Measurements from ENCODE around the gene AGER.

The AGER gene

GRCh38 chr6:32168807-32169591, 15.1 kb downstream of the AGER start:
- DNase-seq (ENCODE audit: low spot score), result no peak

DNA sequence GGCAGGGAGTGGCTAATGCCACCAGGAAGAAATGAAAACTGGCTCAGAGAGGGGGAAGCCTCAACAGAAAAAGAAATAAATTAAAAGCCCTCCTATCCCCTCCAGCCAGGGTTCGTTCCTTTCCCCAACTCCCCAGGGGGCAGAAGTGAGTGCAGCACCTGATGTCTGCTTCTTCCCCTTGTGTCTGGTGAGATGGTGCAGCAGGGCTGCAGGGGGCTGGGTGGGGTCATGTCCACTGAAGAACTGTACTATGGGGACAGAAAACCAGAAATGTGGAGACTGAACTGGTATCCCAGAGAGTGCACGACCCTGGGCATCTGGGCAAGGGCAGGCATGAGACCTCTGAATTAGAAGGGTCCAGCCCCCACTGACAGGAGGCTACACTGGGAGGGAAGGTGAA, 15.7 kb downstream of the AGER start:
- no peak for DNase-seq (ENCODE audit: low spot score)

- DNase-seq (ENCODE audit: low spot score), result no peak
Measured at GRCh38 chr6:32167761-32168262, 16.2 kb downstream of the AGER start.

GRCh38 chr6:32167154-32167760, 16.8 kb downstream of the AGER start:
- no peak for DNase-seq (ENCODE audit: low spot score)

DNA sequence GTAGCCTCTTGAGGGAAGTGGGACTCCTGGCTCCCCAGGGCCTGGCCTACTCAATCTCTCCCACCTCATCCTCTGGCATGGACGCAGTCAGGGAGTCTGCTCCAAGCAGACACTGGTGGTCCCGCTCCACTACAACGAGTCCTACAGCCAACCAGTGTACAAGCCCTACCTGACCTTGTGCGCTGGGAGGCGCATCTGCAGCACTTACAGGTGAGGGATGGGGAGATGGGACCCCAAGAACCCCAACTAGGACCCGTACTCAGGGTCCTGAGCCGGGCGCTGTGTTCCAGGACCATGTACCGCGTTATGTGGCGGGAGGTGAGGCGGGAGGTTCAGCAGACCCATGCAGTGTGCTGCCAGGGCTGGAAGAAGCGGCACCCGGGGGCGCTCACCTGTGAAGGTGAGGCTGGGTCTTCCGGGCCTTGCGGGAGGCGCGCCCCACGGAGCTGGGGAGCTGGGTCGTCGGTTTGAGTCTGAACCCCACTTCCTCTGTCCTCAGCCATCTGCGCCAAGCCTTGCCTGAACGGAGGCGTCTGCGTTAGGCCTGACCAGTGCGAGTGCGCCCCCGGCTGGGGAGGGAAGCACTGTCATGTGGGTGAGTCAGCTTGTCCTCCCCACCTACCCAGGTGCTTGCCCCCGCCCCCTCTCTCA, 17.5 kb downstream of the AGER start:
- DNase-seq (ENCODE audit: low spot score), result no peak

DNA sequence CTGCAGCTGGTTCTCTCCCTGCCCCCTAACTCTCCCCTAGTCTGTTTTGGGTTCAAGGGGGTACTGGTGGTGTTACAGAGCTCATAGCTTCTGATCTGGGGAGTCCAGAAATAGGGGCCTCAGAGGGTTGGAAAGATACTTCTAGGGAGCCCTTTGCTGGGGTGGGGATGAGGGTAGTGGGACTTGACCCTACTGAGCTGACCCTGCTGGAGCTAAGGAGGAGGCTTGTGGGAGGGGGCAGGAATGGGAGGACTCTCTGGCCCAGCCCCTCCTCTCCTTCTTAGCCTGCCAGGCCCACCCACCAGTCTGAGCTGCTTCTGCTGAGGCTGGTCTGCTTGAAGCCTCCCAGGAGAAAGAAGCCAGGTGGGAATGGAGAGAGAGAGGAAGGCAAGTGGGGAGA, 19.8 kb downstream of the AGER start, which contains the start of gene EGFL8:
Gene EGFL8 (plus strand): TSS at position 301 of the 400 bp plus-strand sequence. CDS start 1,571 bp downstream, outside the sequence.
- DNase-seq (ENCODE audit: low spot score), result no peak

- no peak for DNase-seq (ENCODE audit: low spot score)
Measured at GRCh38 chr6:32163559-32164258, 20.3 kb downstream of the AGER start.

DNA sequence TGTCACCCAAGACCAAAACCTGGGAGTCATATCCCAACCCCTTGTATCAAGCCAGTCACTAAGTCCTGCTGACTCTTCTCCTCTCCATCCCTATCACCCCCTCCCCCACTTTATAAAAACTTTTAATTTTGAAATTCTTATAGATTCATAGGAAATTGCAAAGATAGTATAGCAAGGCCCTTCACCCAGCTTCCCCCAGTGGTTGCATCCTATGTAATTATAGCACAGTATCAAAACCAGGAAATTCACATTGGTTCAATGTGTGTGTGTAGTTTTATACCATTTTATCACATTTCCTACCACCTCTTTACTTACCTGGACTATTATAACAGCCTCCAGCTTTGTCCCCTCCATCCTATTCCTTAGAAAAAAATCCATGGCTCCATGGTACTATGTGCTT, 26.0 kb downstream of the AGER start:
- no peak for DNase-seq (ENCODE audit: low spot score)

- no peak for DNase-seq (ENCODE audit: low spot score)
Measured at GRCh38 chr6:32156891-32157290, 27.2 kb downstream of the AGER start.

- DNase-seq (ENCODE audit: low spot score), result peak; percentile 79
Measured at GRCh38 chr6:32154514-32155161, 29.4 kb downstream of the AGER start.

DNA sequence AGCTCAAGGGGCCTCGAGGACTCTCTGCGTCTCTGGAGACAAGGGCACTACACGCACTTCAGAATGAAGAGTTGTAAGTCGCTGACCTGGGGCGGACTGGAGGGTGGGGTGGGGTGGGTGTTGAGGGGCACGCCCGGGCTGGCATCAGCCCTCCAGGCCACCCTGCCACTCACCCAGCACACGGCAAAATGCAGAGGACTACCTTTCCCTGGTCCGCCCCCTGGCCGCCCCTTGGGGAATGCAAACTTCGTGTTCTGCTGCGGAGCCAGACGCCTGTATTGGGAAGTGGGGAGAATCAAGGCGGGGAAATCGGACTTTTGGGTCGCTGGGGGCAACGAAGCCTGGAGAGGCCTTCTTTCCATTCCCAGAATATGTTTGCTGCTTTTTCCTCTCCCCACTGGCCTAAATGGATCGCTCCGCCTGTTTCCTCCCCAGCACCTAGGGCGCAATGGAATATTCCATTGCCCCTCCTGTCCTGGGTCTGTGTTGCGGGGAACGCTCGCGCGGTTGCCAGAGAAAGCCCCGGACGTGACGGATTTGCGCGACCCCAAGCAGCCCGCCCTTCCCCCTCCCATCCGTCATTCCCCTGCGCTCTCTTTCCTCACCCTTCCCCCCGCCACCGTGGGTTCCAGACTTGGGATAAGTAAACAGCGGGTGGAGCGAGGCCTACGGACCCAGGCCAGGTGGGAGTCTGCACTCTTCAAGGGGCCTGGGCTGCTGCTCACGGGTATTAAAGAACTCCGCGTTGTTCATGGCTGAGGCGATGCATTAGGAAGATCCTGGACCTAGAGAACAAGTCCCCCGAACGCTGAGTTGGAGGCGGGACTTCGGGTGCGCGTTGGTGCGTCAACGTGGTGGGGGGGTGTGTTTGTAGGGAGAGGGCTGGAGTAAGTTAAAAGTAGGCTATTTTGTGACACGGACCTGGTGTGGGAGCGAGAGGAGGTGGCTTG, 30.2 kb downstream of the AGER start, which contains the start of gene PPT2:
Gene PPT2 (plus strand): TSS at position 578 of the 950 bp plus-strand sequence. CDS start 454 bp downstream, outside the sequence.
- peak; percentile 92 for DNase-seq (ENCODE audit: low spot score)

GRCh38 chr6:32152769-32153563, 31.1 kb downstream of the AGER start:
- DNase-seq (ENCODE audit: low spot score), result peak; percentile 52

DNA sequence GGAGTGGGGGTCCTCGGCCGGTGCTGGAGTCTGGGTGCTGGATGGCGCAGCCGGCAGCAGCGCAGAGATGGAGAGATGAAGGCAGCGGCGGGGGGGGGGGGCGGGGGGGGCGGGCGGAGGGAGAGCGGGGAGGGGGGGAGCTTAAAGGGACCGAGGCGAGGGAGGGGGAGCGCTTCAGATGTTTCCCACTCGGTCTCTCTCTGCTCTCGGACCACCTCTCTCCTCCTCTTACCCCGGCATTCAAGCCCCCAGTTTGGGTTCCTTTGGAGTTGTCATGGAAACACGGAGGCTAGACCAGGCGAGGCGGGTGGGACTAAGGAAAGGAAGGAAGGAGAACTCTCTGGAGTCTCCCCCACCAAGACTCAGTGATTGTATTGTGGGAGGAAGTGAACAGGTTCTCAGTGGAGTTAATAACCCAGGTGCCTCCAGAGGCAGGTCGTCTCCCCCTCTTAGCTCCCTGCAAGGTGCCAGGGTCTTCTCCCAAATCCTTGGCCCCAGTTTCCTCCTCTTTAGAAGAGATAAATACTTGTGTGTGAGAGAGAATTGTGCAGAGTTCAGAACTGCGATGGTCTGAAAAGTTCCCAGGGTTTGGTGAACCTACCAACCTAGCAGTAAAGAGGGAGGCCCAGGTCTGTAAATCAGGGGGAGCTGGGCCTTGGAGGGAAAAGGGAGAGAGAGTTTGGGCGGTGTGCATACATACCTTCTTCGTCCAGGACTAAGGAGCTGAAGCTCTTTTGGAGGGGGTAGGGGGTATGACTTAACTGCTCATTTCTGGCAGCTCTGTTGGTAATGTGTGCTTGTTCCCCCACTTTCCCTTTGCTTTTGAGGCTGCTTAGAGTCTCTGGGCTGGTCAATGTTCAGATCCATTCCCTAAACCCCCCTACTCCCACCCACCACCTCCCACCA, 31.9 kb downstream of the AGER start, which contains the start of gene PRRT1:
Gene PRRT1 (minus strand): TSS at position 77 of the 906 bp plus-strand sequence. CDS start 112 bp downstream, outside the sequence.
- peak; percentile 48 for DNase-seq (ENCODE audit: low spot score)

GRCh38 chr6:32151181-32151862, 32.7 kb downstream of the AGER start:
- no peak for DNase-seq (ENCODE audit: low spot score)

DNA sequence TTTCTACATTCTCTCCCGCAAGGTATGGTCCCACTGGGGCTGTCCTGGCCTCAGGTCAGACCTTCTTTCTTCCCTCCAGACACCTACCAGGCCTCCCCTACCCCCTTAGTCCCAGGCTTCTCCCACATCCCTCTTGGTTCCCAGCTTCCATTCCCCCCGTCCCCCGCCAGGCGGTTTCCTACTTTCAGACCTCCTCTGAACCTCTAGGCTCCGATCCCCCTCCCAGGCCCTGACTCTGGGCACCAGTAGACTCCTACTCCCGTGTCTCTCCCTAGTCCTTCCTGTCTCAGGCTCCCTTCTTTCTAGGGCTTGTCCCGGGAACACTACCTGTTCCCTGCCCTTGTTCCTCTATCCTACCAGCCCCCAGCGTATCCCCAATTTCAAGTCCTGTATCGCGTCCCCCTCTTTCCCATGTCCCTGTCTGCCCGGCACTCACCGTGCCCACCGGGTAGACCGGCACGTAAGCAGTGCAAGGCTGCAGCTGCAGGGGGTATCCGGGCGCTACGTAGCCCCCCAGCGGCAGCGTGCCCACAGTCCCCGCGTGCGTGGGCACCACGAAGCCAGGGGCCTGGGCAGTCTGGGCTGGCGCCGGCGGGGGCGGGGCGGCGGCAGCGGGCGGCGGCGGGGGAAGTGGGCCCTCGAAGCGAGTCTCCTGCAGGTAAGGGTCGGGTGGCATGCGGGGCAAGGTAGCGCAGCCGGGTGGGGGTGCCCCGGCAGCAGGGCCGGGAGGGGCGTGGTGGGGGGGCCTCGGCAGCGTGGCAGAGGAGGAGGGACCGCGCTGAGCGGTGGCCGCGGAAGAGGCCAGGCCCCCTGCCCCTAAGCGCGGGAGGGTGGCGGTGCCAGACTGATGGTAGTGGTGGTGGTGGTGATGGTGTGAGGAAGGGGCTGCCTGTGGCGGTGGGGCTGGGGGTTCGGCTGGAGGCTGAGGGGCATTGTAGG, 33.9 kb downstream of the AGER start:
- no peak for DNase-seq (ENCODE audit: low spot score)

DNA sequence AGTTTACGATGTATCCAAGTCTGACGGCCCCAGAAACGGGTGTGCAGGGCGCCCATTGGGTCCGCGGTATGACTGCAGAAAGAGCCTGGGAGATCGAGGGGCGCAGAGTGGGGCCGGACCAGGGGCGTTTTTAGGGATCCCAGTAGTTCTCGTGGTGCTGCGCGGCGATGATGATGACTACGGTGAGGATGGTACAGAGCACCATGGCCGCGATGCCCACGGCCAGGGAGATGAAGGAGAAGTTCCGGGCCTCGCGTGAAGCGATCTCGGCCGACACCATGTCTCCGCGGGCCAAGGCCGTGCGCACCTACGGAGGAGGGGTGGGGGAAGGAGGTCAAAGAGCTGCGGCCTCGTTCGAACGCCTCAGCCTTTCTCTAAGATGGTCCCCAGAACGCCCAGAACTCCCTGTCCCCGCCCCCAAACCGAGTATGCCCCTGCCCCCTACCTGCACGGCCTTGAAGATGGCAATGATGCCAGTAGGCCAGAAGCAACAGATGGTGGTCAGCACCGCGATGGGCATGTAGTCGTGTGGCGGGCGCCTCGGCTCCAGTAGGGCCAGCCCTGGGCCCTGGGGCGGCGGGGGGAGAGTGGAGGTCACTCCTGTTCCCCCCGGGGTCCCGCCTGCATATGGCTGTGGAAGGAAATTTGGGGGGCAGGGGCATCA, 34.8 kb downstream of the AGER start:
- no peak for DNase-seq (ENCODE audit: low spot score)
